Stimulated activated CD8-positive, alpha-beta memory T cell treated with anti-CD3 and anti-CD28 coated beads, Interleukin-7, amount 100 ng/mL, for 24 hours (primary cell): ENCODE measurements around the gene GRIN2A.

Experiments used
- DNase-seq: peaks from one replicate; pipeline ENCODE4 v3.0.0-alpha.2; 2020; ENCODE audit warnings: low read depth

GRIN2A gene

DNA sequence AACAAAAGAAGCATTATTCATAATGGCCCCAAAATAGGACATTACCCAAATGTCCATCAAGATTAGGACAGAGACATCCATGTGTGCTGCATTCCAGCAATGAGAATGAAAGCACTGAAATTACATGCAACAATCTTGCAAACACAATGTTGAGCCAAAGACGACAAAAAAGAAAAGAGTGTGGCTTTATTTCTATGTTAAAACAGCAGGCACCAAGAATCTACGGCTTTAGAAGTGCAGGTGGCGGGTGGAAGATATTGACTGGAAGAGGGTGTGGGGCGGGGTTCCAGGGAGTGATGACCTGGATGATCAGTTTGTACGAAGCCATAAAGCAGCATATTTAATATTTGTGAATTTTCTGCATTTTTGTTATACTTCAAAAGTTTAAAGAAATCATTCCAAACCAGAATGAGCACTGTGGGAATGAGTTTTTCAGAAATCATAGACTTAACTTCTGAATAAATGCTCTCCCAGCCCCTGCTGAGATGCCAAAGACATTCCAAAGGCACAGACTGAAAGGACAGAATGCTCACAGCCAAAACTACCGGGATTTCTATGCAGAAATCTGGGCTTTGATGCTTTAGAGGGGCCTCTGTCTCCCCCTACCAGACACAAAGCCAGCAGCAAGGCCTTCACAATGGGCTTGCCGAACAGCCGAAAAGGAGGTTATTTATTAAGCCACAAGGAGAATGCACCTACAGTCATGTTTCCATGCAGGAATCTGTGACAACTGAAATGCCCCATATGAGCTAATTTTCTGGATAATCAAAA is 361.6 kb downstream of the GRIN2A start:
- no peak for DNase-seq

DNA sequence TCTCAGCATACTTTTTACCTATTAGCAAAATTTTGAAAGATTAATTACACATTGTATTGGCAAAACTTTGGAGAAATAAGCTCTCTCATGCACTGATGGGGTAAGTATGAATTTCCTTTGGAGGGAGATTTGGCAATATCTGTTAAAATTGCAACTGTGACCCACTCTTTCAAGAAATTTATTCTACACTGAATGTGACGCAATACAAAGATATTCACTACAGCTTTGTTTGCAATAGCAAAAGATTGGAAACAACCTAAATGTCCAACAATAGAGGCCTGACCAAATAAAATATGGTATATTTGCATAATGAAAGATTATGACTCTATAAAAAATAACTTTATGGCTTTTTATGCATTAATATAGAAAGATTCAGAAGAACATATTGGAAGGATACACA is 363.5 kb downstream of the GRIN2A start:
- no peak for DNase-seq

DNA sequence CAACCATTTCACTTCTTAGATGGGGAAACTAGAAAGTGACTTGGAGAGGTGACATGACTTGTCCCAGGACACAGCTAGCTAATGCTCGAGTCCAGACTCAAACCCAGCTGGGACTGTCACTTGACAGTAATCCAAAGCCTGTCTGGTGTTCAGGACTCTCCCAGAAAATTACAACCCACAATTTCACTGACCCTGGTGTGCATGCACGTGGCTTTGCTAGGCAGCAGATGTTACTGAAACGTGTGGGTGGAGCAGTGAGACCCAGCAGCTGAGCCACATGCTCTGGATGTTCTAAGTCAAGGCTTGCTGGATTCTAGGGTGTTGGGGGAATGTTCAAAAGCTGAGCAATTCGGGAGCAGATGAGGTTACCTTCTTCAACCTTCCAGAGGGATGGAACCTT is 364.6 kb downstream of the GRIN2A start:
- no peak for DNase-seq

DNA sequence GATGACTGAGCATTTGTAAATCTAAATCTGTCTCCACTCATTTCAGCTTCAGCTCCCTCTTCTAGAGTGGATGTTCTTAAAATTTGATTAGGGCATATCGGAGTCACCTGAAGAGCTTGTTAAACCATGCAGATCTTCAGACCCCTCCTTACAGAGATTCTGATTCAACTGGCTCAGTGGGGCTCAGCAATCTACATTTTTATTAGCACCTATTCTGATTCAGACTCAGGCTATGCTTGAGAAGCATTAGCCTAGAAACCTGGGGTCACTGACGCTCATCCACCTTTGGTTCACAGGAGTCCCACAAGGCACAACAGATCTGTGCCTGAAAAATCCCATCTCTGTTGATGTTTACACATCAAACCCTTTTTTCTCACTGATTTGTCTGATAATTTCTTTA is 365.6 kb downstream of the GRIN2A start:
- DNase-seq, result no peak

DNA sequence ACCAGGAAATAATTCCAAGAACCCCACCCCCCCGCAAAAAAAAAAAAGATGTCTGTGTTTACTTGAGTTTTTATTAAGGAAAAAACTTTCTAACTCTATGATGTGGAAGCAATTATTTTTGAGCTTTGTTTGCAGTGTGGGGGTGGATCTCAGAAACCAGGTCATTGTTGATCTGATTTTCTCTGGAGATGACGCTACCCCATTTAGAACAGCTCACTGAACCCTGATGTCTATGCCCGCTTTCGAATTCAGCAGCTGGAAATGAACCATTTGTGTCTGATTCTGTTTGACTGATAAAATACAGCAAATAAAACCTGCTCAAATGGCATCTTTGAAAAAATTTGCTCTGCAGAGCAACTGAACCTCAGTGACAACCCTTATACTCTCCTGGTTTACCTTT is 368.6 kb downstream of the GRIN2A start:
- DNase-seq, result no peak

DNA sequence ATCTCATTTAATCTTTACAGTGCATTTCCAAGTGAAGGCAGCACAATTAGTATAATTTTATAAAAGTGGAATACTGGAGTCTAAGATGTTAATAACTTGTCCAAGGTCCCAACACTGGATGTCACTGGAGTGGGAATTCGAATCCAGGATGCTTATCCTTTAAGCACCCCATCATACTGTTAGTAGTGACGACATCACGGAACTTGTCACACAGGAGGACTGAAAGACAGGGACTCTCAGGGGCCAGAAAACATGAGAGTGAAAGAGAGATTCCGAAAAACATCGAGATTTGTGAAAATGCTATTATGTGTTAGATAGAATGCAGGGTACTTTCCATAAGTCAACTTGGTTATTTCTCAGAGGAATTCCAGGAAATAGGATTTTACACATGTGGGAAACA is 374.0 kb downstream of the GRIN2A start:
- DNase-seq, result no peak

DNA sequence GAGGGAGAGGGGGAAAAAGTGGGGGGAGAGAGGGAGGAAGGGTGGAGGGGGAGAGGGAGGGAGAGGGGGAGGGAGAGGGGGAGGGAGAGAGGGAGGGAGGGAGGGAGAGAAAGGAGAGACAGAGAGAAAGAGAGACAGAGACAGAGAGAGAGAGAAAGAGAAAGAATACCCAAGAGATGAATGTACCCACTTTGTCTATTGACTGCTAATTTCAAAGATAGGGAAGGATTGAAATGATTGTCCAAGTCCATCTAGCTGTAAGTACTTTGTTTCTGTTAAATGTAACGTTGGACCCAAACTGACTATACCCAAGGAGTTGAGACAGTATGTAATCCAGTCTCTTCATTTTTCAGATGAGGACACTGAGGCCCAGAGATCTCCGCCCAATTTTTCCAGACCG is 374.9 kb downstream of the GRIN2A start:
- DNase-seq, result no peak

DNA sequence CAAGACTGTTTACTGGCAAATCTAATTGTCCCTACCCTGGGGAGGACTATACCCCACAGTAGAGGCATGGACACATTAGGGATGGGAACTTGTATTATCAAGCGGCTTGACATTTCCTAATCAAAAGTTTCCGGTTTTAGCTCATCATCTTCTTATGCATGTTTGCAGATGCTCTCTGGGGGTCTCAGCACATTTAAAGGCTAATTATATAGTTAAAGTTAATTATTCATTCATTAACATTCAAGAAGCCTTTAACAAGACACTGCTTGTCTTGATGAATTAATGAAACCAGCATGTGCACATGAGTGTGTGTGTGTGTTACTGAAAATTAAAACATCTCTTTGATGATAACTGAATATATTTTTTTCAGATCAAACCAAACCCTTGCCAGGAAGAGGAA is 377.1 kb downstream of the GRIN2A start:
- DNase-seq, result no peak

DNA sequence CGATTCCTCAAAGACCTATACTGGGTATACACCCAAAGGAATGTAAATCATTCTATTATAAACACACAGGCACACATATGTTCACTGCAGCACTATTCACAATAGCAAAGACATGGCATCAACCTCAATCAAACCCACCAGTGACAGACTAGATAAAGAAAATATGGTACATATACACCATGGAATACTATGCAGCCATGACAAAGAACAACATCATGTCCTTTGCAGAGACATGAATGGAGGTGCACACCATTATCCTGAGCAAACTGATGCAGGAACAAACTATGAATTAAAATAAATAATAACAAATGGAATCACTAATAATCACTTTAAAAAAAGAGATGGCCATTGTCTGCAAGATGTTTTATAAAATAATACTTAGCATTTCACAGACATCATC is 380.1 kb downstream of the GRIN2A start:
- DNase-seq, result no peak

DNA sequence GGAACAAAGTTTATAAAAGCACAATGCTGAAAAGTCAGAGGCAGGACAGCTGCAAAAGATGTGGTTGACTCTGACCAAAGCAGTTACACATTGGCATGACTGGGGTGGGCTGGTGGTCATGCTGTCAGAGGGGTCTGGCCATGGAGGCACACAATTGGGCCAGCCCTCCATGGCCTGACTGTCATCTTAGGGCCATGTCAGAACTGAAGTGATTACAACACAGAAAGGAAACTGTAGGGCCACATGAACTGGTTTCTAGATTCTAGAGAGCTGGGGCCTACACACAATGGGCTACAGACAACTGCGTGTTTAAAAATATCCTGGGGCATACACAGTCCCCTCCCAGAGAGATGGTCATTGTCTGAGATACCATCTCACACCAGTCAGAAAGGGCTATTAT is 380.6 kb downstream of the GRIN2A start:
- no peak for DNase-seq

DNA sequence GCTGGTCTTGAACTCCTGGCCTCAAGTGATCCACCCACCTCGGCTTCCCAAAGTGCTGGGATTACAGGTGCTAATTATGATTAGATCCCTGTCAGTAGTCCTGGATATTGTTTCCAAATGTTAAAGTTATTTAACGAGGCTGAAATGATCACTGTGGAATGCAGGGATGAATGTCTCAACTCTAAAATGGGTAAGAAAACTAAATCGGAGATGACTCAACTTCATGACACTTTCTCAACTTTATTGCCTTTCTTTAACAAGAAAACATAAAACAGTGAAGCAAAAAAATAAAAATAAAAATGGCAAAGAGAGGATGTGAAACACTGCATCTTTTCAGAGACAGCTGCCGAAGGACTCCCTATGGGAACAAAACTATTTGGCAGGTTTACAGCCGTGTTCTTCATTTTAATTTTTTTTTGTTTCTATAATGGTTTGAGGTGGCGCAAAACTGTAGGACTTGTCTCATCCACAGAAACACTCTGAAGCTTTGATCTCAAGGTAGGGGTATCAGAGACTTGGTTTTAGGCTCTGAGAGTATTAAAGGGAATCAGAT is 382.0 kb downstream of the GRIN2A start:
- DNase-seq, result no peak

DNA sequence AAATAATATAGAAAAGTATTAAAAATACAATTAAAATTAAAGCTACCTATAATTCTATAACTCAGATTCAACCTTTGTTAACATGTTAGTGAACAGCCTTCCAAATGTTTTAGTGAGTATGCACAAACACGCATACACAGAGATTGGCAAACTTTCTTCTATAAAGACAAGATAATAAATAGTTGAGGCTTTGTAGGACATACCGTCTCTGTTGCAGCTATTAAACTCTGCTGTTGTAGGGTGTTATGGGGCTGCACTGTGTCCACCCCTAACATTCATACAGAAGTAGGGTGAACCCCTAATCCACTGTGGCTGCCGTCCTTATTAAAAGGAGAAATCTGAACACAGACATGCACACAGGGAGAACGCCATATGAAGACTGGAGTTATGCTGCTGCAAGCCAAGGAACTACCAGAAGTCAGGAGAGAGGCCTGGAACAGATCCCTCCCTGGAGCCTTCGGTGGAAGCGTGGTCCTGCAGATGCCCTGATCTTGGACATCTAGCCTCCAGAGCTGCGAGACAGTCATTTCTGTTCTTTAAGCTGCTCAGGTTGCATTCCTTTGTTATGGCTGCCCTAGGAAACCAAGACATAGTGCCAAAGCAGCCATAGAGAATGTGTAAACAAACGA is 383.2 kb downstream of the GRIN2A start:
- DNase-seq, result no peak

DNA sequence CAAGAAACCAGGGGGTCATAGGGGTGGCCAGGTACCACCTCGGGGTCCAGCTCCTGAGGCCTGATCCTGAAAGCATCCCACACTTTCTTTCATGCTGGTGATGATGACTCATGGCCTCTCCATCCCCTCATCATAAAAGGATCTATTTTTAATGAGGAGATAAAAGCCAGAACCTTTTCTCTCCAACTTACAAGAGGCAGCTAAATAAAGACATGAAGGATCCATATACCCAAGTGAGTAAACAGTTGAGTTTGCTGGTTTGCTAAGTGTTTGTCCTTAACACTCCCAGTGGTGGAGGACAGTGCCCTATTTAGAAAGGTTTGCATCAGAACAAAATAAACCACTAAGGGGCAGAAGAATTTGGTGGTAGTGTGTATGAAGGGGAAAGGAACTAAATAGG is 383.8 kb downstream of the GRIN2A start:
- no peak for DNase-seq

DNA sequence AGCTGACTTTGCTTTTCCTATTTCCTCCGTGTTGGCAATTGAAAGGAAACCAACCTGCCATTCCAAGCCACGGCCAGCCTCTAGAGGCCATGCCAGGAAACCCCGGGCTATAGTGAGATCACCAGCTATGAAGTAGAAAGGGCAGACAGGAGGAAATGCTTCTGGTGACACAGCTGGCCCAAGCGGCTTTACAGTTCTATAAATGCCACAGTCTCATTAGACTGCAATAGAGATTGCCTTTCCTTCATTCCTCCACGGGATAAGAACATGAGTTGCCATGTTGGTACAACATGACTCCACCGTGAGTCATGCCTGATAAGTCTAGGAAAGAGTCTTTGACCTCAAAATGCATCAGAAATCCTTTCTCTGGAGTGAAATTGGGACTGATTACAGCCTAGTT is 384.9 kb downstream of the GRIN2A start:
- DNase-seq, result no peak

DNA sequence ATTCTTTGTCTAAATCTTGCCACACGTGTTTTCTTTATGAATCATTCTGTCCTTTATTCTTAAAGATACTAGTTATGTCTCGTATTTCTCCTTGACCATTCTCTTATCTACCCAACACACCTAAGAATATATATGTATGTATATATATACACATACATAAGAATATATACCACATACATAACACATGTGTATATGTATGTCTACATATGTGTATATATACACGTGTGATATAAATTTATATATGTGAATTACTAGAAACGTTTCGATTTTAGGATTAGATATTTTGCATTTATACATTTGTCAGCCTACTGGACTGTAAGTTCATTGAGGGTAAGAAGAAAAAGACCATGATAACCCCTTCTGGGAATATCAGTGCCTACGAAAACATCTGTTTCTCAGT is 388.6 kb downstream of the GRIN2A start:
- DNase-seq, result no peak

DNA sequence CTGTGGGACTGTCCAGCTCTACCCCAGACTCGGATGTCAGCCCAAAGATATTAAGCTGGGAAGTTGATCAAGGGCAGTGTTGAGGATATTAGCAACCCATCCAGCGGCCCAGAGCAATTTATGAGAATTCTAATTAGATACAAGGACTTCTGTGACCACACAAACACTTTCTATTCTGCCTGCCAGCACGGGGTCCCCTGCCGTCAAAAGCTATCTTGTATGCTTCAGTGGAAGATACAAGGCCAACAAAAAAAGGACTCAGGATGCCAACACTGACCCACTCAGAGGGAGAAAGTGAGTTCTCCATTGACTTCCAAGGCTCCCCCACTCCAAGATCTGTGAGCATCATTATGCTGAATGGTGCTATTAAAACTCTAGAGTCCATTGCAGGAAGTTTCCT is 390.7 kb downstream of the GRIN2A start:
- DNase-seq, result no peak

DNA sequence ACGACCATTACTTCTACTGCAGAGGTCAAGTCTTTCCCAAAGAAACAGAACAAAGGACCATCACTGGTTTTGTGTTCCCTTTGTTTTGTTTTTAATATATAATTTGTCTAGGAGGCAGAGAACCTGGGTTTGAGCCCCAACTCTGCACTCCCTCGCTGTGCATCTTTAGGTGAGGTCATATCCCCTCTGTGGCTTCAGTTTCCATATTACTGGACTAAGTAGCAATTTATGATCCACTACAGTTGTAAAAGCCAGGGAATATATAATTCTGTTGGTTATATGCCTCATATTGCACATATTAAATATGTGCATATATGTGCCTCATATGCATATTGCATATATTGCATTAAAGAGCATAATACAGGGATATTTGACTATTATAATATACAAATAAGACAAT is 392.0 kb downstream of the GRIN2A start:
- DNase-seq, result no peak

DNA sequence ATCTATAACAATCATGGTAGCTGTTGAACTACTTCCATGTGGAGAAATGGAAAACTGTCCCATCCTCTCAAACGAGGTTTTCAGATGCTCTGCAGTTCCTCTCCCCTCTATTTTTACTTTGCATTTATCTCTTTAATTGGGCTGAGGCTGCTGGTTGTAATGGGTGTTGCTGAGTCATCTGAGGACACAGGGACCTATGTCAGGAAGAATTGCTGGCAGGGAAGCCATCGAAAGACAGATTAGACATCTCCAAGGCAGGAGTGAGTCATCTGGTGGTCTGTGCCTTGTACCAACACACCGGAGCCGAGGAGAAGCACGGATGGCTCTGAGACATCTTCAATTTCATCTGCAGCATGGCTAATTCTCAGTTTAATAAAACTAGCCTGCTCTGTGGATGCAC is 394.5 kb downstream of the GRIN2A start:
- no peak for DNase-seq

DNA sequence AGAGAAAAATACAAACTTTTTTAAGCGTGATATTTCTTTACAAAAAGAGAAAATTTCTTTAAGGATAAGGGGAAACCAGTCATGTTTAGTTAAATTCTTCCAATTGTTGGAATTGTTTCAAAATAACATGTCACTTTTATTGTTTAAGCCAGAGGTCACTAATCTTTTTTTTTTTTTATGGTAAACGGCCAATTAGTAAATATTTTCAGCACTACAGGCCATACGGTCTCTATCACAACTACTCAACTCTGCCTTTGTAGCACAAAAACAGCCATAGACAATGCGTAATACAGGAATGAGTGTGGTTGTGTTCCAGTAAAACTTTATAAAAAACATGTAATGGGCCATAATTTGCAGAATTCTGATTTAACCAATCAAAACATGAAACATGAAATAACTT is 401.4 kb downstream of the GRIN2A start:
- no peak for DNase-seq

DNA sequence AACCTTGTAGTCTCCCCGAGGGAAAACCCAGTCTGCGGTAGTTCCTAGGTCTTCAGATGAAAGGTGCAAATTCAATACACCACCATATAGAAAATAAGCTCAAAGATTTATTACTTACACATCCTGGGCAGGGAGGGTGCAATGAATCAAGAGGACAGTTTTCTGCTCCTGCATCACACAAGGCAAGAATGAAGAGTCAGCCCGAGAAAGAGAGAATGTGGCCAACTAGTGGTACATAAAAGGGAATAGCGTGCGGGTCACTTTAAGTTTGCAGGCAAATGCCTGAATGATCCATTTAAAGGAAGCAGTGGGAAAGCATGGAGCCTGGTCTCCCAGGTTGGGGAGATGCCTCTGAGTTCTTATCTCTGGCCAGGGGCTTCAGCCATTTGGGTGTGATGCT is 403.4 kb downstream of the GRIN2A start:
- DNase-seq, result no peak

DNA sequence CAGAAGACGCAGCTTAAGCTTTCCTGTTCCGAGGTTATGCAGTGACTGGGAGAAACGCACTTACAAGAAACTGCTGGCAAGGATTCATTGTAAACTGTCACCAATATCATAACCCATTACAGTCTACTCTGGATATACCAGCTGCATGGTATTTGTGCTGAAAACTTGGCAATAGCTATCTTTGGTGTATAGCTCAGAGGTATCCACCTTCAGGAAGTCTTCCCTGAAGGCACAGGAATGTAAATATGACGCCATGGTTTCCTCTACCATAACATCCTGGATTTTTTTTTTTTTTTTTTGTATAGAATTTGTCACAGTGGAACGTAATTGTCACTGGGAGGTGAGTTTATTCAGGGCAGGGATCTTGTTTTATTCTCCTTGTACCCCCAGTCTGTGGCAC is 406.2 kb downstream of the GRIN2A start:
- no peak for DNase-seq

DNA sequence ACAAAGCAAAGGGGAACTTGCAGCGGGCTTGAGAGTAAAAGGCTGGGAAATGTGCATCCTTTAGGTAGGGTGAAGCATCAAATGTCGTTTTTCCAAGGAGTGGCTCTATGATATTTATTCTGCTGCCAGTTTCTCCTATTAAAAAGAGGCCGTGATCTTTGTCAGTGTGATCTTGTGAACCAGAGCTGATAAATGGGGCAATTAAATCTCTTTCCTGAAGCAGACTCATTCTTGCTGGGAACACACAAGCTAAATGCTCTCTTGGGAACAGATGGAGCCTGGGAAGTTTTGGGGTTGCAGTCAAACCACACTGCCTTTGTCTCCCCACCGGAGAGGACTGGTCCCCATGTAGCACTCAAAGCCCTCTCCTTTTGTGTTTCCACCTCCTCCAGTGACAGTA is 408.9 kb downstream of the GRIN2A start:
- no peak for DNase-seq

DNA sequence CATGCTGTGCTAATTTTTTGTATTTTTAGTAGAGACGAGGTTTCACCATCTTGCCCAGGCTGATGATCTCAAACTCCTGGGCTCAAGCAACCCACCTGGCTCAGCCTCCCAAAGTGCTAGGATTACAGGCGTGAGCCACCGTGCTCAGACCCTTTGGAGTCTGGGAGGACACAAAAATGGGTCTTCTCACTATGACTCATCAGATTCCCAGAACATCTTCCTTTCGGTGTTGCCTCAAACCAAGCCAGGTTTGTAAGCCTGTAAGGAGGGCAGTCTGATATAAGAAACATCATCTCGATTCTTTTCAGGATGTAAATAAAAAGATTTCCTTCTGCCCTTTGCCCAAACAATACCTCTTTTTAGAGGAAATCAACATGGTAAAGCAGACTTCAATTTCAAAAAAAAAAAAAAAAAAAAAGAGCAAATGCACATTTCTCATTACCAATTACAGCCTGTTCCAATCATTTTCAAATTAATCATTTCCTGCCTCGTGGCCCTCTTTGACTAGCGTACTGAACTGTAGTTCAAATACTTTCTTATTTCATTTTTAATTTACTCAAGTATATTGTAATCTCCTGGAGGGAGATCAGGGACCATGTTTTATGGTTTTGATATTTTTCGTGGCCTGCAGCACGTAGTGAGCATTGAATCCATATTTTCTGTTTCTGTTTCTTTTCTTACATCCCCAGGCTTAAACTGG is 409.6 kb downstream of the GRIN2A start:
- no peak for DNase-seq
